ENCODE results near the gene ZFR.

DNA sequence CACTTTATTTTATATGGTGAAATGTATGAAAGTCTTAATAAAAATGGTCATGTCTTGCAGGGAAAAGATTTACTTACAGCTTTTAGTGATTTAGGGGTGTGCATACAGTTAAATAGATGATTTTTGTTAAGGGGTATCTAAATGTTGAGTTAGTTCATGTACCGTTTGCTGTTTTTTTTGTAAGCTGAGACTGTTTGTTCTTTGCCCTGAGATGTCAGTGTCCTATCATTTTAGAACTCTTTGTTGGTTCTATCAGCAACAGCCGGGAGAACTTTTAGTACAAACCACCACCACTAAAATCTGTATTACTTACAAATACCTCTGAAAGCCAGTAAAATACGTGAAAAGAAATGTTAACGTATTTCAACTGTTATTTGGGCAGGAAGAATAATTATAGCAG, 75.5 kb downstream of the ZFR start:
- TF ChIP-seq POLR2AphosphoS5 (IDR thresholded peaks at IDR 0.05), result no peak
- no peak for TF ChIP-seq POLR2A (IDR thresholded peaks at IDR 0.05)
